Gastroesophageal sphincter (tissue), 4 donors: Measurements from ENCODE around the gene DOK6. TPM values are rescaled to one million over a fixed set of nuclear protein-coding genes. Genes with fewer than 3 reads are reported as not detected.

Source experiments
- ATAC-seq: fragments of 150-250 bp; one replicate; pipeline ENCODE4 v1.9.1; 2016; ENCODE audit warnings: mild to moderate bottlenecking, moderate library complexity
- H3K27ac ChIP-seq, 4 donors: fragments of 200-600 bp; sonication (generic) in 3 of 4; 1 replicate in 3 of 4; 2 replicates in 1 of 4; pipeline ENCODE4 v1.5.1; 2016 to 2019
- H3K27me3 ChIP-seq: fragments of 200-600 bp; sonication (generic); one replicate; pipeline ENCODE4 v1.5.1; 2019
- H3K36me3 ChIP-seq, 2 donors: fragments of 200-600 bp; sonication (generic); one replicate each; pipeline ENCODE4 v1.5.1; 2019; ENCODE audit warnings: control low read depth in 1 of 2
- H3K4me1 ChIP-seq, 3 donors: fragments of 200-600 bp; sonication (generic); 1 replicate in 2 of 3; 2 replicates in 1 of 3; pipeline ENCODE4 v1.5.1; 2016 to 2019; ENCODE audit warnings: control low read depth in 2 of 3
- H3K4me3 ChIP-seq, 2 donors: fragments of 200-600 bp; sonication (generic); one replicate each; pipeline ENCODE4 v1.5.1; 2019; ENCODE audit warnings: mild to moderate bottlenecking in 1 of 2, moderate library complexity in 1 of 2
- H3K9me3 ChIP-seq, 3 donors: fragments of 200-600 bp; sonication (generic); one replicate each; pipeline ENCODE4 v1.5.1; 2017 to 2019; ENCODE audit warnings: control low read depth in 2 of 3
- EP300 ChIP-seq: sonication (generic); formaldehyde crosslinking; IDR thresholded peaks from one replicate; pipeline ENCODE4 v1.6.1; 2017; ENCODE audit warnings: antibody characterized with exemption, mild to moderate bottlenecking
- POLR2A ChIP-seq, 2 donors: fragments of 450-650 bp; IDR thresholded peaks; one replicate each; pipeline ENCODE4 v1.6.1; 2017; ENCODE audit warnings: antibody characterized with exemption in 2 of 2, mild to moderate bottlenecking in 2 of 2, moderate library complexity in 1 of 2
- POLR2AphosphoS5 ChIP-seq: sonication (generic); formaldehyde crosslinking; IDR thresholded peaks from one replicate; pipeline ENCODE4 v1.6.1; 2017; ENCODE audit warnings: antibody characterized with exemption
- WGBS, 2 donors: methylation state at CpG; one replicate each; pipeline ENCODE4 v1.1.5; 2018; ENCODE audit warnings: low coverage in 1 of 2; 5-methylcytosine and 5-hydroxymethylcytosine counted together
- total RNA-seq, 4 donors: library from RNA; depleted of rRNA; stranded (reverse); fragments of >200 nt; gene quantifications; one replicate each; pipeline ENCODE4 v1.1.0, GENCODE V29; 2016
- TF ChIP-seq, protein P1 (sequence below), 4 experiments: fragments of 200-600 bp in 2 of 4; fragments of 450-650 bp in 2 of 4; sonication (generic) in 1 of 4; IDR thresholded peaks; one replicate each; pipeline ENCODE4 v1.5.1; 2017 to 2019; ENCODE audit warnings: antibody characterized with exemption in 4 of 4, mild to moderate bottlenecking in 2 of 4, moderate library complexity in 2 of 4

DOK6 gene
- total RNA-seq, 4 donors from 2014 or later, result 0.62 to 3.4 (median 2.7) TPM

DNA sequence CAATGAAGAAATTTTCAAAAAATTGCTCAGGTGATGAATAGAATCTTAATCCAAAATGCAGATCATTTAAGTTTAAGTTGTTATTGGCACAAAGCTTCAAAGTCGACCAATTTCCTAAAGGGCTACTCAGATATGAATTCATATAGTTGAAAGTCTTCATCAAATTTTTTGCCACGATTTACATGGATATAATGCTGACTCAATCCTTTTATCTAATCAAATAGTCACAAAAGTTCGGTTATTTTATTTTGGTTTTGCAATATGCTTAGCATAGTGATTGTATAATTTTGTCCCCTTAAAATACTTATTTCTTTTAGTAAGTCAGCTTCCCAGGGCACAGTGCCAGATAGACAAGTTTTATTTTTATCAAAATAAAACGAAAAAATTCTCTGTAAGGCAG is 319.7 kb downstream of the DOK6 start:
- Histone ChIP-seq H3K27me3 (no peaks in the 10 kb centered on the region), H3K4me1 (no peaks in the 10 kb centered on the region), H3K36me3 (no peaks in the 10 kb centered on the region), H3K27ac (no peak overlapping the region), H3K4me3 (no peak overlapping the region), H3K9me3 (peaks cover 0 to 29% (median 0%) of the 10 kb centered on the region in 3 donors)
- 62 to 82% methylated on average over 4 of the region's 4 CpGs for WGBS, 2 donors
- TF ChIP-seq POLR2AphosphoS5, result no peak
- TF ChIP-seq, protein P1, sequence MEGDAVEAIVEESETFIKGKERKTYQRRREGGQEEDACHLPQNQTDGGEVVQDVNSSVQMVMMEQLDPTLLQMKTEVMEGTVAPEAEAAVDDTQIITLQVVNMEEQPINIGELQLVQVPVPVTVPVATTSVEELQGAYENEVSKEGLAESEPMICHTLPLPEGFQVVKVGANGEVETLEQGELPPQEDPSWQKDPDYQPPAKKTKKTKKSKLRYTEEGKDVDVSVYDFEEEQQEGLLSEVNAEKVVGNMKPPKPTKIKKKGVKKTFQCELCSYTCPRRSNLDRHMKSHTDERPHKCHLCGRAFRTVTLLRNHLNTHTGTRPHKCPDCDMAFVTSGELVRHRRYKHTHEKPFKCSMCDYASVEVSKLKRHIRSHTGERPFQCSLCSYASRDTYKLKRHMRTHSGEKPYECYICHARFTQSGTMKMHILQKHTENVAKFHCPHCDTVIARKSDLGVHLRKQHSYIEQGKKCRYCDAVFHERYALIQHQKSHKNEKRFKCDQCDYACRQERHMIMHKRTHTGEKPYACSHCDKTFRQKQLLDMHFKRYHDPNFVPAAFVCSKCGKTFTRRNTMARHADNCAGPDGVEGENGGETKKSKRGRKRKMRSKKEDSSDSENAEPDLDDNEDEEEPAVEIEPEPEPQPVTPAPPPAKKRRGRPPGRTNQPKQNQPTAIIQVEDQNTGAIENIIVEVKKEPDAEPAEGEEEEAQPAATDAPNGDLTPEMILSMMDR (IDR thresholded peaks at IDR 0.05), result no peak
- TF ChIP-seq EP300, result no peak
- TF ChIP-seq POLR2A (IDR thresholded peaks at IDR 0.05), result no peak
- ATAC-seq, result no peak

DNA sequence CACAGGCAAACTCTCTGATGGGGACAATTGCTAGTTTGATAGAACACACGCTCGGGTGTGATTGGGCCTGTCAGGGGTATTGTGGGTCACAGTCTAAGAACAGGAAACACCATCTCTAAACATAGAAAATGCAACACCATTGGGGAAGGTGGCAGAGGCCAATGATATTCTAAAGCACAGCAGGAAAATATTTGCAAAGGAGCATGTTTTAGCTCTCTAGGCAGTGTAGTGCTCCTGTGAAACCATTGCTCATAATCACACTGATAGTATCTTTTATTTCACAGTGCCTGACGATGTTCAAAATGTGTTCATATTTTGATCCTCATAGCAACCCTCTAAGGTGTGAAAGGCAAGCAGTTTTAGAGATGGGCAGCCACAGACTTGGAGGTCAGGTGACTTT is 322.7 kb downstream of the DOK6 start:
- 63 to 86% methylated on average over 1 to 2 of the region's 3 CpGs for WGBS, 2 donors
- Histone ChIP-seq H3K27me3 (no peaks in the 10 kb centered on the region), H3K36me3 (no peaks in the 10 kb centered on the region), H3K9me3 (peaks cover 0 to 18% (median 0%) of the 10 kb centered on the region in 3 donors), H3K27ac (no peak overlapping the region), H3K4me1 (no peaks in the 10 kb centered on the region), H3K4me3 (no peak overlapping the region)
- no peak for TF ChIP-seq POLR2AphosphoS5
- ATAC-seq, result no peak

DNA sequence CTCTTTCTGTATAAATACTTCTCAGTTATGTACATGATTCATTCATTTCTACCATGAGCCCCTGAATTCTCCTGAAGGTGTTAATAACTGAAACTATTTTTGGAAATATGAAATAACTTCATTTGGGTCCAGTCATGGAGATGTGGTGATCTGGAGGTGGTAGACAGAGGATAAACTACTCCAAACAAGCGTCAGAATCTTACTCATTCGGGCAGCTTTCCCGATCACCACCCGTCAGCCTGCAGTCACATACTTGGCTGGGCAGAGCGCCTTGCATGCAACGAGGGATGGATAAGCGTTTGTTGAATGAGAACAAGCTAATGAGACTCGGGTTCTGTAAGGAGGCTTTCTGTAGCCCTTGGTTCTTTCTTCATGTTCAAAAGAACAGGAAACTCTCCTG is 324.3 kb downstream of the DOK6 start:
- Histone ChIP-seq H3K36me3 (no peaks in the 10 kb centered on the region), H3K9me3 (peaks cover 0 to 2% (median 0%) of the 10 kb centered on the region in 3 donors), H3K27ac (no peak overlapping the region), H3K4me1 (no peaks in the 10 kb centered on the region), H3K4me3 (no peak overlapping the region), H3K27me3 (no peaks in the 10 kb centered on the region)
- WGBS, 2 donors, result 54 to 79% methylated on average over 4 to 8 of the region's 8 CpGs
- TF ChIP-seq, protein P1 (IDR thresholded peaks at IDR 0.05), result no peak
- TF ChIP-seq POLR2A (IDR thresholded peaks at IDR 0.05) (no peak), EP300 (no peak), POLR2AphosphoS5 (no peak)
- no peak for ATAC-seq

DNA sequence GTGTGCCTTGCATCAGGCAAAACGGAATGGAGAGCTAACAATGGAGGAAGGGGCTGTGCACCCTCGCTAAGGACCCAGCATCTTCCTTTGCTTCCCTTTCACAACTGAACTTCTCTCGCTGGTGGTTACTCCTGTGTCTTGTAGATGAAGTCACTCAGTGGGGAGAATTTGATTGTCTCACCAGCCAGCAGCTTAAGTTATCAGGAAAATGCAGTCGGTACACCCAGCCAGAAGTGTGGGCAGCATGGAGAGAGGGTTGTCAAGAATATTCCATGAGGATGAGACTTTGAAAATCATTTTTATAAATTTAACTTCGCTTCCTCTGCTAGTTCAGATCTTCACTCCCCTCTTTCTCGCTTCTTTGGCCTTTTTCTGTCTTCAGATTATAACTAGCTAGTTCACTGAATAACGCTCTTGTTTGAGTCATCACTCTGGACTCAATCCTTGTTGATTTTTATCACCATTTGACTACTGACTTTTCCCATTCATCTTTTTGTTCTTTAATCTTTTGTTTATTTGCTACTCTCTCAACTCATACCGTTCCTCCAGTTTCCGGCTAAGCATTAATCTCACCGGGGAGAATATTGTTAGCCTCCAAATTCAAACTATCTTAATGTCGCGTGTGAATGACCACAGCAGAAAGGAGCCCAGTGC is 325.3 kb downstream of the DOK6 start:
- H3K27ac ChIP-seq, result no peak overlapping the region
- 76 to 78% methylated on average over 10 to 12 of the region's 12 CpGs for WGBS, 2 donors
- ATAC-seq, result no peak
- no peaks in the 10 kb centered on the region for H3K27me3 ChIP-seq
- H3K9me3 ChIP-seq, result no peaks in the 10 kb centered on the region
- no peaks in the 10 kb centered on the region for H3K4me1 ChIP-seq
- no peaks in the 10 kb centered on the region for H3K36me3 ChIP-seq
- no peak for TF ChIP-seq EP300
- TF ChIP-seq POLR2AphosphoS5, result no peak
- no peak for TF ChIP-seq POLR2A (IDR thresholded peaks at IDR 0.05)
- TF ChIP-seq, protein P1 (IDR thresholded peaks at IDR 0.05), result no peak
- no peak overlapping the region for H3K4me3 ChIP-seq

DNA sequence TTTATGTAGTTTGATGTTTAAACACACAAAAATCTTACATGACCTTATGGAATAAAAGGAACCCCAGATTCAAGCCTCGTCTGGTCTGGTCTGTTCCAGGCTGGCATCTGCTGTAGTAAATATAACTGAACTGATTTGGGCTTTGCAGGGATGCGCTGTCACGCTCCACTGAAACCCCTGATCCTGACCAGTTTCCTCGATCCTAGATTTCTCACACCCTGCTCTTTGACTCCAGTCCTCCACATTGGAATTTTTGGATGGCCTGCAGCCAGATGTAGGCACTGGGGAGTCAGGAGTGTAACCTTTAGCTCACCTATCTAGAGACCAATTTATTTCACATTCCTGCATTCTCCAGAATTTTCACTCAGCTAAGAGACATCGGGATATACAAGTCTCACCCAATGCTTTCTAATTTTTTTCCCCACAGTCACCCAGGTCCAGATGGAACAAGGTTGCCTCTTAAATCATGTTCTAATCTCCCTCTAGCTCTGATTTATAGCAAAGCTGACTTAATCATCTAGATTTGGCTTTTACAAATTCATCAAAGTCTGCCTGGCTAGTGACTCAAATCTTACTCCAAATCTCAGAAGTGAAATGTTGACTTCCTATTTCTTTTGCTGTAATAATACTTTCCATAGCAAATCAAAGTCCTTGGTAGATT is 327.4 kb downstream of the DOK6 start:
- H3K4me3 ChIP-seq, result no peak overlapping the region
- no peaks in the 10 kb centered on the region for H3K9me3 ChIP-seq
- TF ChIP-seq, protein P1 (IDR thresholded peaks at IDR 0.05), result no peak
- TF ChIP-seq EP300 (no peak), POLR2A (IDR thresholded peaks at IDR 0.05) (no peak), POLR2AphosphoS5 (no peak)
- WGBS, 2 donors, result 76 to 100% methylated on average over 4 to 5 of the region's 5 CpGs
- no peaks in the 10 kb centered on the region for H3K4me1 ChIP-seq
- H3K27ac ChIP-seq, result no peak overlapping the region
- H3K36me3 ChIP-seq, result no peaks in the 10 kb centered on the region
- H3K27me3 ChIP-seq, result no peaks in the 10 kb centered on the region
- ATAC-seq, result no peak
